Astrocyte (in vitro differentiated cells and primary cell): ENCODE measurements around the gene CAMK1D. TPM values are rescaled to one million over a fixed set of nuclear protein-coding genes. Genes with fewer than 3 reads are reported as not detected.

Source experiments
- DNase-seq: peaks from one replicate; pipeline ENCODE4 v3.0.0-alpha.2; 2010; ENCODE audit warnings: low read depth
- FAIRE-seq: peaks from 2 replicates; lab custom pipeline; 2011; peaks lifted over from hg19 to GRCh38; lab: Jason Lieb, UNC
- H2AFZ ChIP-seq: 2 replicates; pipeline ENCODE4 v1.6.0; 2012; ENCODE audit warnings: low read depth, low read length, inconsistent platforms
- H3K27ac ChIP-seq: 2 replicates; pipeline ENCODE4 v1.5.1; 2011; ENCODE audit warnings: low read depth, low read length, inconsistent platforms
- H3K27me3 ChIP-seq: 2 replicates; pipeline ENCODE4 v1.6.0; 2011; ENCODE audit warnings: low read length, inconsistent platforms; ENCODE audit not compliant: insufficient read depth
- H3K36me3 ChIP-seq: 2 replicates; pipeline ENCODE4 v1.5.1; 2011; ENCODE audit warnings: low read length, inconsistent platforms; ENCODE audit not compliant: insufficient read depth
- H3K4me1 ChIP-seq: 2 replicates; pipeline ENCODE4 v1.5.1; 2011; ENCODE audit warnings: low read length, inconsistent platforms; ENCODE audit not compliant: insufficient read depth
- H3K4me2 ChIP-seq: 2 replicates; pipeline ENCODE4 v1.6.0; 2012; ENCODE audit warnings: low read length, inconsistent platforms
- H3K4me3 ChIP-seq: 2 replicates; pipeline ENCODE4 v1.5.1; 2011; ENCODE audit warnings: low read depth, mild to moderate bottlenecking, low read length, inconsistent platforms; ENCODE audit not compliant: insufficient read depth
- H3K79me2 ChIP-seq: 2 replicates; pipeline ENCODE4 v1.6.0; 2012; ENCODE audit warnings: mild to moderate bottlenecking, low read length, inconsistent platforms; ENCODE audit not compliant: insufficient read depth
- H3K9ac ChIP-seq: 2 replicates; pipeline ENCODE4 v1.6.0; 2012; ENCODE audit warnings: mild to moderate bottlenecking, low read length, inconsistent platforms
- H3K9me3 ChIP-seq: 2 replicates; pipeline ENCODE4 v1.5.1; 2012; ENCODE audit warnings: low read depth, mild to moderate bottlenecking, low read length, inconsistent platforms; ENCODE audit not compliant: insufficient read depth
- H4K20me1 ChIP-seq: 2 replicates; pipeline ENCODE4 v1.6.0; 2012; ENCODE audit warnings: low read length, inconsistent platforms; ENCODE audit not compliant: insufficient read depth
- H3K27ac Mint-ChIP-seq: one replicate; pipeline ENCODE4 v1.8.0; 2021; ENCODE audit warnings: mild to moderate bottlenecking, mixed read lengths; ENCODE audit not compliant: unreplicated experiment
- H3K27me3 Mint-ChIP-seq: one replicate; pipeline ENCODE4 v1.8.0; 2021; ENCODE audit warnings: low read depth, mixed read lengths; ENCODE audit not compliant: unreplicated experiment
- H3K36me3 Mint-ChIP-seq: one replicate; pipeline ENCODE4 v1.8.0; 2021; ENCODE audit warnings: low read depth, mixed read lengths; ENCODE audit not compliant: unreplicated experiment
- H3K4me1 Mint-ChIP-seq: one replicate; pipeline ENCODE4 v1.8.0; 2021; ENCODE audit warnings: low read depth, mixed read lengths; ENCODE audit not compliant: unreplicated experiment
- H3K4me3 Mint-ChIP-seq: one replicate; pipeline ENCODE4 v1.8.0; 2021; ENCODE audit warnings: mild to moderate bottlenecking, moderate library complexity, mixed read lengths; ENCODE audit not compliant: unreplicated experiment
- H3K9me3 Mint-ChIP-seq: one replicate; pipeline ENCODE4 v1.8.0; 2021; ENCODE audit warnings: mild to moderate bottlenecking, mixed read lengths; ENCODE audit not compliant: unreplicated experiment
- CTCF ChIP-seq: IDR thresholded peaks from 2 replicates; pipeline ENCODE4 v1.5.1; 2011; ENCODE audit warnings: low read depth, mild to moderate bottlenecking, inconsistent platforms, low read length, moderate library complexity; ENCODE audit not compliant: insufficient read depth
- EZH2 ChIP-seq: IDR thresholded peaks from 2 replicates; pipeline ENCODE4 v1.6.1; 2012; ENCODE audit warnings: mild to moderate bottlenecking, low read length, inconsistent platforms; ENCODE audit not compliant: insufficient read depth
- total RNA-seq: library from RNA; stranded (reverse); gene quantifications from 2 replicates; pipeline ENCODE4 v1.2.1, GENCODE V29; 2021

CAMK1D gene
- total RNA-seq, 1 donor from 2014 or later = 23.6 TPM

- H2AFZ ChIP-seq = no peak overlapping the region
- no peak for FAIRE-seq
- no peaks in the 10 kb centered on the region for H3K36me3 ChIP-seq
- peak overlapping the region; percentile 56 for H3K4me2 ChIP-seq
- H3K4me3 ChIP-seq = no peak overlapping the region
- no peaks in the 10 kb centered on the region for H3K9me3 ChIP-seq
- H3K79me2 ChIP-seq = no peaks in the 10 kb centered on the region
- Mint-ChIP-seq H3K9me3 (no peaks in the 10 kb centered on the region), H3K27ac (peak overlapping the region; percentile 95), H3K4me3 (no peak overlapping the region), H3K4me1 (peaks cover 72% of the 10 kb centered on the region), H3K36me3 (no peaks in the 10 kb centered on the region), H3K27me3 (no peaks in the 10 kb centered on the region)
- peak overlapping the region; percentile 91 for H3K27ac ChIP-seq
- no peaks in the 10 kb centered on the region for H4K20me1 ChIP-seq
- DNase-seq = peak; percentile 76
- peak overlapping the region; percentile 67 for H3K9ac ChIP-seq
- no peaks in the 10 kb centered on the region for H3K27me3 ChIP-seq
- peaks cover 67% of the 10 kb centered on the region for H3K4me1 ChIP-seq
- no peak for TF ChIP-seq EZH2
- TF ChIP-seq CTCF = no peak
Measured at GRCh38 chr10:12709000-12709401, 359.7 kb downstream of the CAMK1D start.

GRCh38 chr10:12709521-12709963, 360.2 kb downstream of the CAMK1D start:
- peaks cover 61% of the 10 kb centered on the region for H3K4me1 ChIP-seq
- H3K27ac Mint-ChIP-seq = peak overlapping the region; percentile 95
- no peaks in the 10 kb centered on the region for H3K36me3 ChIP-seq
- H3K9me3 Mint-ChIP-seq = no peaks in the 10 kb centered on the region
- H3K27me3 ChIP-seq = no peaks in the 10 kb centered on the region
- peak; percentile 9 for FAIRE-seq
- H3K36me3 Mint-ChIP-seq = no peaks in the 10 kb centered on the region
- peak overlapping the region; percentile 56 for H3K4me2 ChIP-seq
- no peak overlapping the region for H3K4me3 ChIP-seq
- no peaks in the 10 kb centered on the region for H3K79me2 ChIP-seq
- peak overlapping the region; percentile 67 for H3K9ac ChIP-seq
- DNase-seq = no peak
- H3K27me3 Mint-ChIP-seq = no peaks in the 10 kb centered on the region
- no peaks in the 10 kb centered on the region for H3K9me3 ChIP-seq
- H3K4me3 Mint-ChIP-seq = no peak overlapping the region
- no peak overlapping the region for H2AFZ ChIP-seq
- no peaks in the 10 kb centered on the region for H4K20me1 ChIP-seq
- H3K27ac ChIP-seq = peak overlapping the region; percentile 91
- peaks cover 67% of the 10 kb centered on the region for H3K4me1 Mint-ChIP-seq
- TF ChIP-seq CTCF (no peak), EZH2 (no peak)

- Histone ChIP-seq H3K9me3 (no peaks in the 10 kb centered on the region), H4K20me1 (no peaks in the 10 kb centered on the region), H3K4me2 (no peak overlapping the region), H3K79me2 (no peaks in the 10 kb centered on the region), H3K9ac (peak overlapping the region; percentile 67), H3K4me3 (no peak overlapping the region), H3K4me1 (peaks cover 57% of the 10 kb centered on the region), H2AFZ (no peak overlapping the region), H3K27me3 (no peaks in the 10 kb centered on the region), H3K36me3 (no peaks in the 10 kb centered on the region), H3K27ac (peak overlapping the region; percentile 91)
- H3K36me3 Mint-ChIP-seq = no peaks in the 10 kb centered on the region
- DNase-seq = no peak
- H3K9me3 Mint-ChIP-seq = no peaks in the 10 kb centered on the region
- TF ChIP-seq CTCF (no peak), EZH2 (no peak)
- no peak for FAIRE-seq
- H3K4me1 Mint-ChIP-seq = peaks cover 63% of the 10 kb centered on the region
- no peaks in the 10 kb centered on the region for H3K27me3 Mint-ChIP-seq
- no peak overlapping the region for H3K4me3 Mint-ChIP-seq
- H3K27ac Mint-ChIP-seq = peak overlapping the region; percentile 99
Measured at GRCh38 chr10:12710157-12710556, 360.8 kb downstream of the CAMK1D start.
